NOMO-1 (cell line): ENCODE results near the gene GGT5.
A peak's percentile ranks its signal among the peaks of the same experiment; 100 is the strongest.
"Not testable (repeated sequence)": the region's sequence is repeated elsewhere in the genome, so short reads cannot be mapped to it uniquely, and the experiment has no call there.

Source experiments
- DNase-seq, 2 experiments: peaks; one replicate each; lab custom pipeline; 2025; ENCODE audit not compliant: unreplicated experiment in 2 of 2; lab: John Stamatoyannopoulos, UW

The GGT5 gene

DNA sequence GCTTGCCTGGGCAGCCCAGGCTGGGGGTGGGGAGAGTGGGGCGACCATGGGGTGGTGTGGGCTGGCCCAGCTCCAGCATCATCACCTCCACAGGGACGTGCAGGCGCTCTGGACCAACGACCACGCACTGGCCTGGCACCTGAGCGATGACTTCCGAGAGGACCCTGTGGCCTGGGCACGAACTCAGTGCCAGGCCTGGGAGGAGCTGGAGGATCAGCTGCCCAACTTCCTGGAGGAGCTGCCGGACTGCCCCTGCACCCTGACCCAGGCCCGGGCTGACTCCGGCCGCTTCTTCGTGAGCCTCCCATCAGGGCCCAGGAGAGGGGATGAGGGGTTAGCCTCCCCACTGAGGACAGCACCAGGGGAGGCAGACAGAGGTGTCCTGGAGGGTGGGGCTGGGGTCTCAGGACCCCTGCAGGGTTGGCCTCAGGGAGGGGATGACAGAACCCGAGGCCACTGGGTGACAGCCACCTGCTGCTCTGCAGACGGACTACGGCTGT lies 59.8 kb downstream of the GGT5 start:
- DNase-seq: no peak

DNA sequence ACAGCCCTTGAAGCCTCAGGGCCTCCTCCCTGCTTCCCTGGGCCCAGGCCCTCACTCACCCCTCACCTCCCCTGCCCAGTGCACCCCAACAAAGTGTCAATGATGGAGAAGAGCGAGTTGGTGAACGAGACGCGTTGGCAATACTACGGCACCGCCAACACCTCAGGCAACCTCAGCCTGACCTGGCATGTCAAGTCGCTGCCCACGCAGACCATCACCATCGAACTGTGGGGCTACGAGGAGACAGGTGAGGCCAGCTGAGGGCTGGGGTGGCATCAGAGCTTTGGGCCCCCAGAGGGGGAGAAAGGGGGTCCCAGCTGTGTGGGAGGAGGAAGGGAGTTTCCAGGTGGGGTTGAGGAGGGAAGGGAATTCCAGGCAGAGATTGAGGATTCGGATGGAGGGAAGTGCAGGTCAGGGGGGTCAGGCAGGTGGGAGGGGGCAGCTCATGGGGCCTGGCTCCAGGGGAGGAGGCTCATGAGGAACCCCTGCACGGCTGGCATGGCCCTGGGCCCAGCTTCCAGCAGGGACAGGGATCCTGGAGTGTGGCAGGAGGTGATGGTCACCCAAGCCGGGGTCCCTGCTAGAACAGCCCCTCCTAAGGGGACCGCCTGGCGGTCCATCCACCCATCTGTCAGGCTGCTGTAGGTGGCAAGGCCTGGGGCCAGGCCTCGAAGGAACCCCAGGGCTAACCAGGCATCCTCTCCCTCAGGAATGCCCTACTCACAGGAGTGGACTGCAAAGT lies 60.7 kb downstream of the GGT5 start:
- DNase-seq: no peak

DNA sequence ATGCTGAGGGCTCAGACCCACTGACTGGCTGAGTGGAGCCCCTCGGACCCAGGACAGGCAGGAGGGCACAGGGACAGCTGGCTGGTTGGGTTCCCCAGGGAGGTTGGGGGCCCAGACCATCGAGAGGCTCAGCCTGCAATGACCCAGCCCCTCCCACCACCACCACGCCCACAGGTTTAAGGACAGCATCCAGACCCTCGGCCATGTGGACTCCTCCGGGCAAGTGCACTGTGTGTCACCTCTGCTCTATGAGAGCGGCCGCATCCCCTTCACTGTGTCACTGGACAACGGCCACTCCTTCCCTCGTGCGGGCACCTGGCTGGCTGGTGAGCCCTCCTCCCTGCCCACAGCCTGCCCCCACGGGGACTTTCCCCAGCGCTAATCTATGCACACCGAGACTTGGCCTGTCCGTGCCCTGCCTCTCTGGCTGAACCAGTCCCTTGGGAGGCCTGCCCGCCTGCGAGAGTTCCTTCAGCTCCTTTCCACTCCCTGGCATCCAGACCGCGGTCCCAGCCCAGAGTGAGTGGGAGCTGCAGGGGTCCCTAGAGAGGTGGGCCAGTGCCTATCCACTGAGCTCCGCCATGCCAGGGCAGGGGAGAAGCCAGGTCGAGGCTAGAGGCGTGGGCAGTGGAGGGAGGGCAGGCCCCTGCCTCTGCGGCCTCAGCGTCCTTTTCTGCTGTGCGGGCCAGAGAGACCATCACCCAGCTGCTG lies 61.4 kb downstream of the GGT5 start:
- DNase-seq: no peak

DNA sequence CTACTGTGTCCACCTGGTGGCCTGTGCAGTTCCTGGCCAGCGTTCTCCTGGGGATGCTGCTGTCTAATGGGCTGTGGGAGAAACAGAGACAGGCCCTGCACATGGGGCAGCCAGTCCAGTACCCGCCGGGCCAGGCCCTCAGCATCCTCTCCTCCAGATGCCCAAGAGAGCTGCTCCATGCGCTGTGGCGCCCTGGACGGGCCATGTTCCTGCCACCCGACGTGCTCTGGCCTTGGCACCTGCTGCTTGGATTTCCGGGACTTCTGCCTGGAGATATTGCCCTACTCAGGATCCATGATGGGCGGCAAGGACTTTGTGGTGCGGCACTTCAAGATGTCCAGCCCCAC lies 62.0 kb downstream of the GGT5 start:
- DNase-seq: not testable (repeated sequence)

DNA sequence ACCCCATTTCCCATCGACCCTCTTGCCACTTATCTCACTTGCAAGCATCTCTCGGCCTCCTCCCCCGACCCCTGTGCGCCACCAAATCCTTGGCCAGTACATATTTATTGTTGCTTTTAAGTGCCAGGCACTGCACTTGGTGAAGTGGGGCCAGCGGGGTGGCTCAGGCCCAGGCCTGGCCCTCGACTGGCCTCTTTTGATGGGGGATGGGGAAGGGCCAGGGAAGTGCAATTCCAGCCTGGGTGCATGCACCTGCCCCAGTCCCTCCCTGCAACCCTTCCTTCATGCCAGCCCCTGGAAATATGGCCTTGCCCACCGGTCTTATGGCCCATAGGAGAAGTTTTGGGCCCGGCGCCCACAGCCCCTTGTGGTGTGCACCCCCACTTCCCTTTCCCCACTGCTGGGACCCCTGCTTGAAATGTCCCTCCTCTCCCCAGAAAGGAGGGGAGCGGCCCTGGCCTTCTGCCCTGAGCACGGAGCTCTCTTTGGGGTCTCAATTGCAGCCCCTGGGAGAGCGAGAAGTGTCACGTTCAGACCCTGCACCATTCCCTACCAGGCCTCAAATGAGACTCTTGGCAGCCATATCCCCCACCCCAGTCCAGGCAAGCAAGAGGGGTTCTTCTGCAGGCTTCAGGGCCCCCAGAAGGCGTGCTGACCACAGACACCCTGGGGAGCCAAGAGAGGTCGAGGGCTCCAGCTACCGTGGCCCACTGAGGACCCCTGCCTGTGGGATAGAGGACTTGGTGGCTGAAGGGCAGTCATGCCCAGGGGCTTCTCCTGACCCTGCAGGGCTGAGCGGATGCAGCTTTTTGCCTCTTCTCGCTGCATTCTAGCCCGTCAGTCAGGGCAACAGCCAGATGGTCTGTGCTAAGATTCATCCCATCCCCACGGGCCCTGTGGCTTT lies 62.6 kb downstream of the GGT5 start:
- no peak for DNase-seq

DNA sequence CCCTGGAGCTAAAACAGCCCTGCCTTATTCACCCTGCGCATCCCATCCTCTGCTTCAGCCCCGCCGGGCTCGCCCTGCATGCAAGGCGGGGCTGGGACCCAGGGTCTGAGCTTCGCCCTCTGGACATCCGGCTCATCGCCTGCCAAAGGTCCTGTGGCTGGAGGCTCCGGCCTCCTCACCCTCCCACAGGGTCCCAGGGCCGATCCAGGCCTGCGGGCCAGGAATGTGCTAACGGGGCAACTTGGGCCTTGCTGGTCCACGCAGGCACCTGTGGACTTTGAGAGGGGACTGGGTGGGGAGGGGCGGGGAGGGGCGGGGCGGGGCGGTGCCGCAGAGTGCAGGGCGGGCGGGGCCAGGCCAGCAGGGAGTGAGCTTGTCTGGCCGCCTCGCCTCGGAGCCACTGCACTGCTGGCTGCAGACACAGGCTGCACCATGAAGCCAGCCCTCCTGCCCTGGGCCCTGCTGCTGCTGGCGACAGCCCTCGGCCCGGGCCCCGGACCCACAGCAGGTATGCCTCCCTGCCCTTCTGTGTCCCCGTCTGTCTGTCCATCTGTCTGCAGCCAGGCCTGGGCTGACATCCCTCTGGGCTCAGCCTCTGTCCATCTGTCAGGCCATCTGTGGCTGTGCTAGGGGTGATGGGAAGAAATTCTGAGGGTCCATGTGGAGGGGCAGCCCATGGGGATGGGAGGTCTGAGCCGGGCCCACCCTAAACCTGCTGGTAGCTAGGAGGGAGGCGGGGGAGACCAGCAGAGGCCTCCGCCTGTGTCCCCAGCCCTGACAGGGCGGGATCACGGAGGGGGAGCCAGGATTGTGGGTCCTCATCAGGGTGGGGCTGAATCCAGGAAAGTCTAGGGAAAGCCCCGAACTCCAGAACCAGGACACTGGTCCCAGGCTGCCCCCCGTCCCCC lies 63.5 kb downstream of the GGT5 start, which contains the start of gene SUSD2:
Gene SUSD2 (plus strand): TSS at position 400 of the 908 bp plus-strand sequence. CDS start 33 bp downstream, at position 433.
- DNase-seq: no peak

DNA sequence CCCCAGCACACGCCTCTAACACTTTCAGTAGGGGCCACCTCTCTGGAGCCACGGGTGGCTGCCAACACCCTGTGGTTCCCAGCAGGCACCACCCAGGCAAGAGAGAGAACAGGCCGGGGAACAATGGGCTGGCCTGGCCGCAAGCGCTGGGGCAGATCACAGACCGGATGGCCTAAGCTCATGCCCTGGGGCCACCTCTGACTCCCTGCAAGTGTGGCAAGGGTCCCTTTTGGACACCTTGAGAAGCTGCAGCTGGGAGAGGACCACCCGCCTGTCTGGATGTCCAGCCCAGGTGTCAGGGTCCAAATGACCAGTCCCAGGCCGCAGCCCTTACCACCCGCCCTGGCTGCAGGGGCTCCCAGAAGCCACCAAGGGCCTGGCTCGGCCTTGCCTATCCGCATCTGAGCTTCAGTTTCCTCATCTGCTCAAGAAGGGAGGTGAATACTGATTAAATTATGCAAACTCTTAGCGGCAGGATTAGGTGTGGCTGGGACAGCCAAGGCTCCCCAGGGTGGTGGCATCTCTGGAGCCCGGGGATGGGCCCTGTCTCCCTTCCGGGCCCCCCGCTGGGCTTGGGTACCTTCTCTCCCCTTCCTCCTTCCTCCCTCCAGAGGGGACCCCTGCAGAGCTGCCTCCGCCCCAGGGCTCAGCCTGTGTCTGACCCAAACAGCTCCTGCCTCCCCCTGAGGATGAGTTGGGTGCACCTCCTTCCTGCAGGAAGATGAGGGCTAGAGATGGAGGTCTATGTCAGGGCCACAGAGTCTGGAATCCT lies 64.4 kb downstream of the GGT5 start:
- DNase-seq: no peak

DNA sequence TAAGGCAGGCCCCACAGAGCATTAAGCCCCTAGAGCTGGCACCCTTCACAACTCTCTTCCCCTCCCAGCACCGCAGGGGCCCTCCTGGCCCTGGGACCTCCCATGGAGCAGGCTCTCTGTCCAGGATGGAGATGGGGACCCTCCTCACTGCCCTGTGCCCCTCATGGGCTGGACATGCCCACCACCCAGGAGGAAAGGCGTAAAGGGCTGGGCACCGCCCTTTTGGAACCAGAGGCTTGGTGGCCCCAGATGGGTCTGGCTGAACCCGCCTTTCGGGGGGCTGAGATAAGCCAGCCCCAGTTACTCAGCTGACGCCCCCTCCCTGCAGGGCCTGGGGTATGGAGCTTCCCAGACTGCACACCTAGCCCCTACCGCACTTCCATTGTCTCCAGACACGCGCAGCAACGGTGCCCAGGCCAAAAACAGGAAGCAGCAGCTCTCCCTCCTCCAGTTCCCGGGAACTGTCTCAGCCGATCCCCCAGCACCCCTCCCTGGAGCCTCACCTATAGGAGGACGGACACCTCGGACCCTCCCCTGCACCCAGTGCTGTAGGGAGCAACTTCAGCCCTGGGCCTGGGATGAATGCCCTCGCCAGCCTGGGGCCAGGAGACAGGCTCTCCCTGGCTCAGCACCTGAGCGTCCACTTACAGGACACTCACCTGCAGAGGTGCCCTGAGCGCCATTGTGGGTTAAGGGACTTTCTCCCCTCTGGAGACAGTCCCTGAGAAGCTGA lies 65.2 kb downstream of the GGT5 start:
- DNase-seq: no peak

DNA sequence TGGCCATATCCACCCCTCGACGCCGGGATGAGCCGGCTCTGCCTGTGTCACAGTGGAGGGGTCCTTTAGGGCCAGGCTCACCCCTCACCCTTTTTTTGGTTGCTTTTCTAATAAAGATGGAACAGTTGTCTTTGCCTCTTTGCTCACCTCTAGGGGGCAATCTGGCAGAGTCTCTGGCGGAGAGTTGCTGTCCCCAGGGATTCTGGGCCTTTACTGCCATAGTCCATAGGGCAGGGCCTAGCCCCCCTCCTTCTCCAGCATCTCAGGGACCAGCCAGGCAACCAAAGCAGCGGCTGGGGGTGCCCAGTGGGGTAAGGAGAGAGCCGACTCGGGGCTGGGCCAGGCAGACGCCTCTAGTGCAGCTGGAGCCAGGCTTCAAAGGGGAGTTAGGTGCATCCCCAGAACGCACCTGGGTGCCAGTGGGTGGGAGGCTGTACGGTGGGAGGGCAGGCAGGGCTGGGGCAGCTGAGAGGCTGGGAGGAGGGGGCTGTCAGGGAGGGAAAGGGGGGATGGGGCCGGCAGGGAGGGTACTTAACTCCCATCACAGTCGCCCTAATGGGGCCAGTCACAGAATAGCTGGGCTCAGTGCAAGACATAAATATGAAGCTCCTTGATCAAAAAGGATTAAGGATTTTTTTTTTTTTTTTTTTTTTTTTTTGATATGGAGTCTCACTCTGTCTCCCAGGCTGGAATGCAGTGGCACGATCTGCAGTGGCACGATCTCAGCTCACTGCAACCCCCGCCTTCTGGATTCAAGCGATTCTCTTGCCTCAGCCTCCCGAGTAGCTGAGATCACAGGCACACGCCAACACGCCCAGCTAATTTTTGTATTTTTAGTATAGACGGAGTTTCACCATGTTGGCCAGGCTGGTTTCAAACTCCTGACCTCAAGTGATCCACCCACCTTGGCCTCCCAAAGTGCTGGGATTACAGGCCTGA lies 66.1 kb downstream of the GGT5 start:
- DNase-seq: no peak

DNA sequence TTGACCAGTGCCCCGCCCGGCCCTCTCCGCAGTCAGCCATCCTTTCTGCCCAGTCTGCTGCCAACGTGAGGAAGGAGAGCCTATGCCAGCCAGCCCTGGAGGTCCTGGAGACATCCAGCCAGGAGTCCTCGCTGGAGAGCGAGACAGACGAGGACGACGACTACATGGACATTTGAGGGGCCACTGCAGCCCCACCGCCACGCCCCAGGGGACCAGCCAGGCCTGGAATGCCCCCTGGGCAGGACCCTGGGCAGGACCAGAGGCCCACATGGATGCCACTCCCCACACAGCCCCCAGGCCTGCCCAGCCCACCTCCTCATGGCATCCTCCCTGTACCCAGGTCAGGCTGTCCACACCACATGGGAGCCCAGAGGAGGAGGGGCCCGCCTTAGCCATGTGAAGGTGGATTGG lies 66.9 kb downstream of the GGT5 start:
- no peak for DNase-seq

DNA sequence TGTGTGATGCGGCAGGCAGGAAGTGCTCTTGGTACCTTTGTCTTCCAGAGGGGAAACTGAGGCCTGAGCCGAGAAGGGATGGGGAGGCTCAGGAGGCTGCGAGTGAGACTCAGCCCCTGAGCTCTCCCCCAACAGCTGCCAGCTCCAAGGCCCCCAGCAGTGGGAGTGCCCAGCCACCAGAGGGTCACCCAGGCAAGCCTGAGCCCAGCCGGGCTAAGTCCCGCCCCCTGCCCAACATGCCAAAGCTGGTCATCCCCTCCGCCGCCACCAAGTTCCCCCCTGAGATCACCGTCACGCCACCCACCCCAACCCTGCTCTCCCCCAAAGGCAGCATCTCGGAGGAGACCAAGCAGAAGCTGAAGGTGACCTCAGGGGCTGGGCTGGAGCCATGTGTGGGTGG lies 67.4 kb downstream of the GGT5 start:
- DNase-seq: no peak

DNA sequence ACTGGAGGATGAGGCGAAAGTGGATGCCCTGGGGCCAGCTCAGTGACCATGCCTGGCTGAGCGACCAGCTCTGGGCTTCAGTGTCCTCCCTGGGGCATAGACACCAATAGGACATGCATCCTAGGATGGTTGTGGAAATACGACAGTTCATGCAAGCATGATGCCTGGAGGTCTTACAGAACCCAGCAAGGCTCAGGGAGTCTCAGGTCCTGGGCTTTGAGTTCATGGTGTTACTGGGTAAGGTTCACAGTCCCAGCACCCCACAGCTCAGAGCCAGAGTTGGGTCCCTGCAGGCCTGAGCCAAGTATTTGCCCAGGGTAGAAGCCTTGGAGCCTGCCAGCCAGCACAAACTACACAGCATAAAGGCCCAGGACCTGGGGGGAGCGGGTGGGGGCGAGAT lies 67.8 kb downstream of the GGT5 start:
- DNase-seq: no peak

DNA sequence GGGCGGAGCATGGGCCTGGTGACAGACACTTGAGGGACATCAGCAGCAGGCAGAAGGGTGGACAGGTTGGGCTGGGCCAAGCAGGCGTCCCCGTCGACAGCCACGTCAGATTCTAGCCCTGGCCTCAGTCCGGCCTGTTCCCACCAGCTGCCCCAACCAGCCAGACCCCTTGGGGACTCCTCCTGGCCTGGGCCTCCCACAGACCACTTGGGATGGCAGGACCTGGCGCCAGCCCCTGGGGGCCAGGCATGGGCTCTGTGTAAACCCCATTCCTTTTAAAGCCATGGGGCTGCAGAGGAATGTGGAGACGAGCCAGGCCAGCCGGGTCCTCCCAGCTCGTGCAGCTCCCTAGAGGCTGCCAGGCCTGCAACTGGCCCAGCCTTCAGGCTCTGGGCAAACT lies 68.3 kb downstream of the GGT5 start:
- no peak for DNase-seq

DNA sequence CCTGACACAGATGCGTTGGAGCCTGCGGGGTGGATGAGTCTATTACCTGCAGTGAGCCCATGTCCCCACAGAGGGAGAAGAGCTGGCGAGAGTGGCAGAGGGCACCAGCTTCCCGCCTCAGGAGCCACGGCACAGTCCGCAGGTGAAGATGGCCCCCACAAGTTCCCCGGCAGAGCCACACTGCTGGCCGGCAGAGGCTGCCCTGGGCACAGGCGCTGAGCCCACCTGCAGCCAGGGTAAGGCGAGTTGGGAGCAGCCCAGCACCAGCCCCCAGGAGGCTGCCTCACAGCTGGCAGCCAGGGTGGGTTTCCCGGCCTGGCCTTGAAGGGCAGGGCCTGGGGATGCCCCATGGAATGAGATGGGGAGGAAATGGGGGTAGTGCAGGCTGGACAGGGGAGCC lies 68.8 kb downstream of the GGT5 start:
- no peak for DNase-seq

DNA sequence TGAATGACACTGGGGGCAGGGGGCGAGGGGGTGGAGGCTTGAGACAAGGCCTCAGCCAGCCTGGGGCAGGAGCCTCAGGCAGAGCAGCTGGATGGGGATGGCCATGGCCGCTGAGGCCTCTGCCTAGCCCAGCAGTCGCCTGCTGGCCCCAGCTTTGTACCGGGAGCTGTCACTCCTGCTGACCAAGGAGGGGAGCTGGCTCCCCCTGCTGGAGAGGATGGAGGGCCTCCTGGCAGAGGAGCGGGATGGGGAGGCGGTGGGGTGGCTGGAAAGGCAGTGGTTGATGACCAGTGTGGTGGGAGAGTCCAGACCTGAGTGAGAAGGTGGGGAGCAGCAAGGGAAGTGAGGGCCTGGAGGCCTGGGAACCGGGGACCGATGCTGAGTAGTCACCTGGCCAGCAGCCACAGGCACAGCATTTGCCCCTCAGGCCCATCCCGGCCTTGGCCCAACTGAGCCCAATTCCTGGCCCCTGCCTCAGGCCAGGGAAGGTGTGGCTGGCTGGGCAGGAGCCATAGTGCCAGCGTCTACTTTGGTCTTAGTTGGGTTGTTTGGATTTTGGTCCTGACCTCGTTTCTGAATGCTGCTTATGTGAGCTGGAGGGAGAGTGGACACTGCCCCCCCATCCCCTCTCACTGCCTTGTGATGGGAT lies 69.6 kb downstream of the GGT5 start:
- peak; percentile 17 to 29 for DNase-seq

DNA sequence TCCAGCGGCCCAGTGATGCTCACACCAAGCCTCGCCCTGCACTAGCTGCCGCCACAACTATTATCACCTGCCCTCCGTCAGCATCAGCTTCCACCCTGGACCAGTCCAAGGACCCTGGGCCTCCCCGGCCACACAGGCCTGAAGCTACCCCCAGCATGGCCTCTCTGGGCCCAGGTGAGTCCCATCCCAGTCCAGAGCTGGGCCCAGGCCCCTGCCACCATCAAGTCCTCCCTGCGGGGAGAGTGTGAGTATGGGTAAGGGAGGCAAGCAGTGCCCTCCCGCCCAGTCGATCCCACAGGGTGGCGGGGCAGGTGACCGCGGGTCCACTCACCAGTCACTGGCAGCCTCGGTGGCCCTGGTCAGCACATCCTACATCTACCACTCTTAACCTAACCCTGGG lies 73.1 kb downstream of the GGT5 start:
- no peak for DNase-seq

DNA sequence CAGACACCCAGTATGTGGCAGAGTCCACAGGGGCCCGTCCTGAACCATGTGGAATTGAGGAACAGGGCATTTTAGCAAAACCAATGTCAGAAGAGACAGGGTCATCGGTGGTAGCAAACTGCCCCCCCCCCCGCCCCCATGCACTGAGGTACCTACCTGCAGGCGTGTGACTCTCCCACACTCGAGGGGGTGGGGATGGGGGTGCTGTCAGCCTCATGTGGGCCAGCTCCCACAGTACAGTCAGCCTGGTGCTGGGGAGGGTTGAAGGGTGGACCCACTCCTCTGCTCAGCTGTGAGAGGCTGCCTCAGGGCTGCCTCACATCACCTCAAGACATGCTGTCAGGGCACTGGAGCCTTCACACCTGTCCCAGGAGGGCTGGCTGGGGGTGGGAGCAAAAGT lies 74.2 kb downstream of the GGT5 start:
- no peak for DNase-seq
